Stimulated activated CD8-positive, alpha-beta memory T cell treated with anti-CD3 and anti-CD28 coated beads, Interleukin-15, amount 100 ng/mL, for 4 hours (primary cell): ENCODE data around the gene GADD45G.

ENCODE experiments used
- DNase-seq, 2 donors: peaks; one replicate each; pipeline ENCODE4 v3.0.0-alpha.2; 2020; ENCODE audit warnings: low read depth in 2 of 2

Gene GADD45G

GRCh38 chr9:89604729-89605464 is at the start of gene GADD45G:
Gene GADD45G (plus strand): TSS chr9:89605012. CDS start chr9:89605122, 110 bp downstream.
- peak; percentile 76 to 88 for DNase-seq

GRCh38 chr9:89555036-89555415 is 49.8 kb upstream of the GADD45G start:
- DNase-seq = no peak

GRCh38 chr9:89555451-89556375 is 49.1 kb upstream of the GADD45G start:
- DNase-seq = no peak

- no peak for DNase-seq
Measured at GRCh38 chr9:89558196-89558899, 46.5 kb upstream of the GADD45G start.

- no peak for DNase-seq
Measured at GRCh38 chr9:89558948-89559347, 45.9 kb upstream of the GADD45G start.

- DNase-seq = no peak
Measured at GRCh38 chr9:89562186-89562814, 42.5 kb upstream of the GADD45G start.

- DNase-seq = no peak
Measured at GRCh38 chr9:89563571-89564345, 41.1 kb upstream of the GADD45G start.

- no peak for DNase-seq
Measured at GRCh38 chr9:89564346-89564878, 40.4 kb upstream of the GADD45G start.

- no peak for DNase-seq
Measured at GRCh38 chr9:89567649-89568048, 37.2 kb upstream of the GADD45G start.

- DNase-seq = no peak
Measured at GRCh38 chr9:89574309-89574708, 30.5 kb upstream of the GADD45G start.

GRCh38 chr9:89576404-89576839 is 28.4 kb upstream of the GADD45G start:
- no peak for DNase-seq

- no peak for DNase-seq
Measured at GRCh38 chr9:89577363-89577762, 27.4 kb upstream of the GADD45G start.

GRCh38 chr9:89579741-89580385 is 24.9 kb upstream of the GADD45G start:
- no peak for DNase-seq

GRCh38 chr9:89586311-89586710 is 18.5 kb upstream of the GADD45G start:
- no peak for DNase-seq

- DNase-seq = no peak
Measured at GRCh38 chr9:89588271-89588879, 16.4 kb upstream of the GADD45G start.

GRCh38 chr9:89590415-89590814 is 14.4 kb upstream of the GADD45G start:
- no peak for DNase-seq

GRCh38 chr9:89591274-89592212 is 13.3 kb upstream of the GADD45G start:
- DNase-seq = no peak

- DNase-seq = no peak
Measured at GRCh38 chr9:89592213-89592815, 12.5 kb upstream of the GADD45G start.
